PC-9 (cell line): Measurements from ENCODE around the gene CYB5B.

Experiments used
- EZH2 ChIP-seq: fragments of 200-600 bp; sonication (generic); IDR thresholded peaks from 2 replicates; pipeline ENCODE4 v1.8.0; 2017; ENCODE audit warnings: antibody characterized with exemption, low read depth
- TF ChIP-seq, protein P1 (sequence below): fragments of 200-600 bp; sonication (generic); conservative IDR thresholded peaks from 2 replicates; pipeline ENCODE4 v1.6.1; 2017; ENCODE audit warnings: mixed run types, antibody characterized with exemption, mild to moderate bottlenecking, moderate library complexity

DNA sequence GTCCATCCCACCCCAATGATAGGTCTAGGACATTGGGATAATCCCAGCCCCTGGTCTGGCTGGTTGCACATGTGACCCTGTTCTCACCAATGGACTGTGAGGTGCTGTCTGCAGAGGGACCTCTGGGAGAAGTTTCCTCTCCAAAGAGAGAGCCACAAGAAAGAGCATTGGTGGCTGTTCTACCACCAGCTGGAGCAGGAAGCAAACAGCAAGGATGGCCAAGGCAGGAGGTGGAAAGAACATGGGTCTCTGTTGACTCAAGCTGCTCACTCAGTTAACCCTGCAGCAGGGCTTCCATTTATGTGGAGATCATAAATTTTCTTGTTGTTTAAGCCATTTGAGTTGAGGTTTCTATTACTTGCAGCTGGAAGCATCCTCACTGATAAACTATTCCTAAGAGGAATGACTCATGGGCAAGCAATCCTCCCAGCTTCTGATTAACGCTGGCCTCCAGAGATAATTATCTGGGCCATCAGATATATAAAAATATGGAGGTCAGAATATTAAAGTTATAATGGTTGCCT, 52.6 kb downstream of the CYB5B start:
- TF ChIP-seq, protein P1, sequence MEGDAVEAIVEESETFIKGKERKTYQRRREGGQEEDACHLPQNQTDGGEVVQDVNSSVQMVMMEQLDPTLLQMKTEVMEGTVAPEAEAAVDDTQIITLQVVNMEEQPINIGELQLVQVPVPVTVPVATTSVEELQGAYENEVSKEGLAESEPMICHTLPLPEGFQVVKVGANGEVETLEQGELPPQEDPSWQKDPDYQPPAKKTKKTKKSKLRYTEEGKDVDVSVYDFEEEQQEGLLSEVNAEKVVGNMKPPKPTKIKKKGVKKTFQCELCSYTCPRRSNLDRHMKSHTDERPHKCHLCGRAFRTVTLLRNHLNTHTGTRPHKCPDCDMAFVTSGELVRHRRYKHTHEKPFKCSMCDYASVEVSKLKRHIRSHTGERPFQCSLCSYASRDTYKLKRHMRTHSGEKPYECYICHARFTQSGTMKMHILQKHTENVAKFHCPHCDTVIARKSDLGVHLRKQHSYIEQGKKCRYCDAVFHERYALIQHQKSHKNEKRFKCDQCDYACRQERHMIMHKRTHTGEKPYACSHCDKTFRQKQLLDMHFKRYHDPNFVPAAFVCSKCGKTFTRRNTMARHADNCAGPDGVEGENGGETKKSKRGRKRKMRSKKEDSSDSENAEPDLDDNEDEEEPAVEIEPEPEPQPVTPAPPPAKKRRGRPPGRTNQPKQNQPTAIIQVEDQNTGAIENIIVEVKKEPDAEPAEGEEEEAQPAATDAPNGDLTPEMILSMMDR = no peak
- TF ChIP-seq EZH2 = no peak
